Umbilical cord (tissue), 2 donors: ENCODE measurements around the gene SH3PXD2A. TPM values are rescaled to one million over a fixed set of nuclear protein-coding genes. Genes with fewer than 3 reads are reported as not detected.

Experiments
- DNase-seq: peaks from one replicate; pipeline ENCODE4 v3.0.0-alpha.2; 2015; ENCODE audit warnings: low spot score
- total RNA-seq: library from RNA; depleted of rRNA; stranded (reverse); fragments of >200 nt; gene quantifications from one replicate; pipeline ENCODE4 v1.2.3, GENCODE V29; 2014; ENCODE audit warnings: low replicate concordance; ENCODE audit not compliant: insufficient read depth

The SH3PXD2A gene, protein sequence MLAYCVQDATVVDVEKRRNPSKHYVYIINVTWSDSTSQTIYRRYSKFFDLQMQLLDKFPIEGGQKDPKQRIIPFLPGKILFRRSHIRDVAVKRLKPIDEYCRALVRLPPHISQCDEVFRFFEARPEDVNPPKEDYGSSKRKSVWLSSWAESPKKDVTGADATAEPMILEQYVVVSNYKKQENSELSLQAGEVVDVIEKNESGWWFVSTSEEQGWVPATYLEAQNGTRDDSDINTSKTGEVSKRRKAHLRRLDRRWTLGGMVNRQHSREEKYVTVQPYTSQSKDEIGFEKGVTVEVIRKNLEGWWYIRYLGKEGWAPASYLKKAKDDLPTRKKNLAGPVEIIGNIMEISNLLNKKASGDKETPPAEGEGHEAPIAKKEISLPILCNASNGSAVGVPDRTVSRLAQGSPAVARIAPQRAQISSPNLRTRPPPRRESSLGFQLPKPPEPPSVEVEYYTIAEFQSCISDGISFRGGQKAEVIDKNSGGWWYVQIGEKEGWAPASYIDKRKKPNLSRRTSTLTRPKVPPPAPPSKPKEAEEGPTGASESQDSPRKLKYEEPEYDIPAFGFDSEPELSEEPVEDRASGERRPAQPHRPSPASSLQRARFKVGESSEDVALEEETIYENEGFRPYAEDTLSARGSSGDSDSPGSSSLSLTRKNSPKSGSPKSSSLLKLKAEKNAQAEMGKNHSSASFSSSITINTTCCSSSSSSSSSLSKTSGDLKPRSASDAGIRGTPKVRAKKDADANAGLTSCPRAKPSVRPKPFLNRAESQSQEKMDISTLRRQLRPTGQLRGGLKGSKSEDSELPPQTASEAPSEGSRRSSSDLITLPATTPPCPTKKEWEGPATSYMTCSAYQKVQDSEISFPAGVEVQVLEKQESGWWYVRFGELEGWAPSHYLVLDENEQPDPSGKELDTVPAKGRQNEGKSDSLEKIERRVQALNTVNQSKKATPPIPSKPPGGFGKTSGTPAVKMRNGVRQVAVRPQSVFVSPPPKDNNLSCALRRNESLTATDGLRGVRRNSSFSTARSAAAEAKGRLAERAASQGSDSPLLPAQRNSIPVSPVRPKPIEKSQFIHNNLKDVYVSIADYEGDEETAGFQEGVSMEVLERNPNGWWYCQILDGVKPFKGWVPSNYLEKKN
- total RNA-seq, result 38.3 TPM

DNA sequence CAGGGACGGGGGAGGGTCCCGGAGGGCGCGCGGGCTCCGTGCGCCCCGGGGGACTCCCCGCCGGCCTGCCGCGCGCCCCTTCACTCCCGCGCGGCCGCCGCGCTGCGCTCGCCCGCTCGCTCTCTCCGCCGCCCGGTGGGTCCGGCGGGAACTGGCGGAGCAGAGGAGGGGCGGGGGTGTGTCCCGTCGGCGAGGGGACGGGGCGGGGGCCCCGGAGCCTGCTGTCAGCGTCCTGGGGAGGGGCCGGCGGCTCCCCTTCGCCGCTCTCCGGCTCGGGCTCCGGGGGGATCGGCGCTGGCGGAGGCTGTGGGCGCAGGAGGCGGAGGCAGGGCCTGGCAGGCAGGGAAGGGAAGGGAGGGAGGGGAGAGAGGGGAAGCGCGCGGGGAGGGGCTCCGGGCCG is at the start of gene SH3PXD2A:
Gene SH3PXD2A (minus strand): TSS at position 153 of the 400 bp plus-strand sequence. CDS start 310 bp downstream, outside the sequence.
- DNase-seq, result peak; percentile 77

GRCh38 chr10:103901299-103901698 is 45.9 kb upstream of the SH3PXD2A start:
- DNase-seq, result no peak

- DNase-seq, result no peak
Observed at GRCh38 chr10:103899312-103899711, 43.9 kb upstream of the SH3PXD2A start.

GRCh38 chr10:103897241-103897774 is 41.9 kb upstream of the SH3PXD2A start:
- DNase-seq, result no peak

DNA sequence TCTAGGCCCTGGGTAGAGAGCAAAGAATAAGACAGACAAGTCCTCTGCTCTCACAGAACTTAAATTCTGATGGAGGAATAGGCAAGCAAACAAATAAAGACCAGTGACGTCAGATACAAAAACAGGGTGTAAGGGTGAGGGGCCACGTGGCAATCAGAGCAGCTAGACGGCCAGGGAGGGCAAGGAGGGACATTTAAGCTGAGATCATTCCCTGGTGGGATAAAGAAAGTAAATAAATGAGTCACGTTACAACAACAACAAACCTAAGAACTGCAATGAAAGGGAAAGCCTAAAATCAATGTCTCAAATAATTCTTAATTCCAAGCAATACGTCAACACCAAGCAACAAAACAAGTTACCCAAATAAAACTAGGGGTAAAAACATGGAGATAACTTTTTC is 40.8 kb upstream of the SH3PXD2A start:
- no peak for DNase-seq

DNA sequence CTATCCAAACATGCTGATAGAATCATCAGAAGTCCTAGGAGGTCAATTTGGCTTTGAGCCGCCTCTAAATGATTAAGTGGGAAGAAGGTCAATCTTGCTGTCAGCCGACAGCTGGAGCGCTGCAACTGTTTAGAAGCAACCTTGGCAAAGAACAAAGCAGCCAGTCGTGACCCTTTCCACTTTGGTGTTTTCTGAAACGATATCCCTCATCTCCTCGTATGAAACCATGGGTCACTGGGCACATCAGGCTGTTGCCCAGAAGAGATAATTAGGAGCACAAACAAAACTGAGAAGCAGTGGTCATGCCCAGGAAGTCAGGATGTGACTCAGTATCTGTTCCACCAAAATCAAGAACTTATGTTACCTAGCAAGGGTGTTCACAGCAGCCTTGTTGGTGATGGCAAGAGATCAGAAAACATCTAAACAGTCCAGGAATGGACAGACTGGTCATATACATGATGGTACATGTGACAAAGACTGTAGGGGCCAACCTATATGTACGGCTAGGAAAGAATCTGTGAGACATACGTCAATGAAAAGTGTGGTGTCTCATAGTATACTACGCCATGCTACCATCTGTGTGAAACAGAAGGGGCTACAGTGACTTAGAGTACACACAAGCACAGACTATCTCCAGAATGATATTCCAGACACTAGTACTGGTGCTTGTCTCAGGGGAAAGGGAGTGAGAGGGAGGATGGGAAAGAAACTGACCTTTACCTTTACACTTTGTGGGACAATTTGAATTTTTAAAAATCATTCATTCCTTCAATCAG is 40.2 kb upstream of the SH3PXD2A start:
- no peak for DNase-seq

GRCh38 chr10:103894441-103894864 is 39.1 kb upstream of the SH3PXD2A start:
- peak; percentile 28 for DNase-seq

DNA sequence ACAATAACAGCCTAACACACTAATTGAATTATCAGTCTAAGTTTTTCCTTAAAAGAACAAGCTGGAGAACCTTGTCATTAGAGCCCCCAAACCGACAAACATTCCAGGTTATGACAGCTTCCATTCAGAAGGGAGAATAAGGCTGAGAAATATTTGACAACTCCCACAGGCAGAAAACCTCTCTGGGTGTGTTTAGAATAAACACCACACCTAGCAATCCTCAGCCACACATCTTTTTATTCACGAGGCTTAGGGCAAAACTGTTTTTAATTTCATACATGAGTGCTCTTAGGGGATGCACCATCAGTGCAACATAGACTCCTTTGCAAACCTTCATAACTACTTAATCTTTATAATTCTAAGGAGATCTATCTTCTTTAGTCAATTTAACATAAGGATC is 38.4 kb upstream of the SH3PXD2A start:
- no peak for DNase-seq

DNA sequence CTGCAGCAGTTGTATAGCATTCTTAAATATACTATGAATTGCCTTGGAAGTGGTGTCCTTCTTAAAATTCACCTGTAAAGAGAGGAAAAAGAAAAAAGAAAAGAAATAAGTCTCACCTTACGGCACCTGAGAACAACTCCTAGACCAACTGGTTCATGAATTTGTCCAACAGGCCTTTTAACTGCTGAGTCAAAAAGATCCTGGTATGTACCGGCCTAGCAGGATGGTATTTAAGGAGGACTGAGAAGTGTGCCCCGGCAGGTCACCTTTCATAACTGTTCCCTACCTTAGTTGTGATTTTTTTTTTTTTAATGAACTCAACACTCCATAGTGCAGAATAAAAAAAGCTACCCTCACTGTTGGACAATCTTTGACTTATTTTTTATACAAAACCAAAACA is 36.8 kb upstream of the SH3PXD2A start:
- no peak for DNase-seq

- no peak for DNase-seq
Observed at GRCh38 chr10:103890688-103891087, 35.3 kb upstream of the SH3PXD2A start.

DNA sequence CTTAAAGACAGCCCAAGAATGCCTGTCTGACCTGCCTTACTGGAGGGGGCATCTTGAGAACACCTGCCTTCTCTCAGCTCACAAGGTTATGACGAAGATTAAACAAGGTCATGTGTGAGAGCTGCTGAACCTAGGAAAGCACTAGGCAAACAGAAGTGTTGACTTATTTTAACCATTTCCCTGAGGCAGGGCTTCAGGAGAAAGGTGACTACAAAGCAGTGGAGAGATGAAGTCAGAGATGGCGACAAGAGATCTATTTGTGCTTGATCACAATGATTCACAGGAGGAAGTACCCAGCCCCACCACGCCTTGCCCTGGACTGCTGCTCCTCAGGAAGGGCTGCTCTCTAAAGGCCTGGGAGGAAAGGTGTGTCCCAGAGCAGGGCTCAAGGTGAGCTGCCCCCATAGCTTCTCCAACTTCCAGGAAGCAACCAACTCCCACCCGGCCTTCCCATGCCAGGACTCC is 34.9 kb upstream of the SH3PXD2A start:
- peak; percentile 18 for DNase-seq

DNA sequence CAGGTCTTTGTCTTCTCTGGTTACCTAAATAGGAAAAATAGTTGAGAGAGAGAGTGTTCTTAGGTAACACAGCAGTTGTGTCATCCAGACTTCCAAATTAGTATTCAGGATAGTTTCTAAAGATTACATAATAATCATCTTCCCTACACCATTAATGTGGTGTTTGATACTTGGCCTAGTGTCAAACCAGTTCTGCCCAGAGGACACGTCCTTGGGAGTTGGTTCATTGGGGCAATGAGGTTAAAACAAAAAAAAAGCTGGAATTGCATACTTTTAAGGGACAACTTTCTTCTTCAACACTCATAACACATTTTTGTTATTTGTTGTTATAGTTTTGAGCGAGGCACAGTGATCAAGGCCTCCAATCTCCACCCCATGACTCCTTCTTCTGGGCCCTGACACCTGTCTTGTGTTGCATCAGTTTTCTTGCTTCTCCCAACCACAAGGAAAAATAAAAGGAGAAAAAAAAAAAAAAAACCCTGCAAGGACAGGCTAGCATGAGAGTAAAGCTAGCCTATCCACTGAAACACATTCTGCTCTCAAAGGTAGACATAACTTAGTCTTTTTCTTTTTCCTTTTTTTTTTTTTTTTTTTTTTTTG is 33.8 kb upstream of the SH3PXD2A start:
- no peak for DNase-seq

DNA sequence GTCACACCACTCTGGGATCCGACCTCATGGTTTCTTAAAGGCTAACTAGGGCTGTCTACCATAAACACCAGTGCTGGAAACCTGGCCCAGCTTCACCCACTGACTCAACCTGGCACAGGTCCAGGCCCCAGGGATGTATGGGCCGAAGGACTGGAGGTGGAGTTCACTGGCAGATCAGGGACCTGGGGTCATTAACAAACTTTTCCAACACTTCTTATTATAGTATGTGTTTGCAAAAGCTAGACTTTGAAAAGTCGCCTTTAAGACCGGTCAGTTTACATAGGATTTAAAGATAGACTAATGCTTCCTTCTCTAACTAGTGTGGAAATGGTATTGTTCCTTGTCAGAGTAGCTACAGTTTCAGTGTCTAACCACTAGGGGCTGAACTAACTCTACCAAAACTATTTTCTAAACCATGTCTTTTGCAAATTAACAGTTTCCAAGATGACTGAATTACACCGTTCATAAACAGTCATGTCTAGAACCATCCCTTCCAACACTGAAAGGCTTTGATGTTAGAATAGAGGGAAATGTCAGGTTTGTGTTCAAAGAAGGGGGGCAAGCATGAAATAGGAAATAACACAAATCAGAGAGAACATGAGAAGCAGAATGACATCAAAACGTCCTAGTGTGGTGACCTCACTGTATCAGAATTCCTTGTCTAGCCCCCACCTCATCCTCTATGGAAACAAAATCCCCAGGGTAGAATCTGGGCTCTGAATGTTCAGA is 32.9 kb upstream of the SH3PXD2A start:
- peak; percentile 79 for DNase-seq

GRCh38 chr10:103885617-103886016 is 30.2 kb upstream of the SH3PXD2A start:
- no peak for DNase-seq

- DNase-seq, result peak; percentile 73
Observed at GRCh38 chr10:103884681-103885139, 29.3 kb upstream of the SH3PXD2A start.

DNA sequence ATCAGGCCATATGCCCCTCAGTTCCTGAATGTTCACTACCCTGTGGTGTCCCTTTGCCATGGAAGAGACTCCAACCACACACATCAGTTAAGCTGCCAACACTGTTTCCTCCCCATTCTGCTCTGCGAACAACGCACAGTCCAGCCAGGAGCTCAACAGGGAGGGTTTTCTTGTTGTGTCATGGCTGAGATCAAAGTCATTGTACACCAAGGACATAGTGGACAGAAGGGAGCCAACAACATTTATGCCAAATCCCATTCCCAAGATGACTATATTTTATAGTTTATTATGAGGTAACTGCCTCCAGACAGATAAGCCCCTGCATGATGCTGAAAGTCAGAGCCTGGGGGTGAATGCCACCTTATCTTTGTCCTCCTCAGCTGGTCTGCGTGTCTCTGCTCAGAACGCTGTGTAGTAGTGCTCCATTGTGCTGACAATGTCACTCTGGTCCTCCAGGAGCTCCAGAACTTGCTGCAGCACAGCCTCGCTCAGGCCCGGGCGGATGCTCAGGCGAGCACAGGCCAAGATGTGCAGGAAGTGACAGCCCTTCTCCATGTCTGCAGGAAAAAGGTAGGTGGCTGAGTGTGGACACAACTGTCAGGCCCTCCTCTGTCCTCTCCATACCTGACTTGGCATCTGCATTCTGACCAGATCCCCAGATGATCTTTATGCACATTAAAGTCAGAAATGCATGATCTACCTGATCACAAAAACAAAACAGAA is 27.1 kb upstream of the SH3PXD2A start:
- DNase-seq, result no peak

GRCh38 chr10:103881416-103882284 is 26.3 kb upstream of the SH3PXD2A start:
- DNase-seq, result peak; percentile 77

DNA sequence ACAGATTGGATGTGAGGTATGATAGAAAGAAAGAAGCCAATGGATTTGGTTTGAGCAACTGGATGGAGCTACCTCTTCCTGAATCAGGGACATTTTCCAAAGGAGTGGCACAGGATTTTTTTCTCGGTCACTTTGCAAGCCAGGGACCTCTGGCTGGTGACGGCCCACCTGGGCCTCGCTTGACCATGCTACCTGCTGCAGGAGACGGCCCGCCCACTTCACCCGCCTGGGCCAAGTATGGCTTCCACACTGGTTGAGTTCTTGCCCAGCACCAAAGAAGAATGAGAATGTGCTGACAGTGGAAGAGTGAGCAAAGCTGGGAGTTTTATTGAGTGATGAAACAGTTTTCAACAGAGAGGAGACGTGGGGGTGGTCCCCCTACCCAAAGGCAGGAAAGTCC is 24.5 kb upstream of the SH3PXD2A start:
- DNase-seq, result no peak
